ENCODE measurements around the gene DAP3. TPM values are rescaled to one million over a fixed set of nuclear protein-coding genes. Genes with fewer than 3 reads are reported as not detected.

Gene DAP3
- total and polyA plus RNA-seq, 2 of the 13 experiments (the other 11 are each of a cell fraction or from before 2014, with no cell fraction given) = 129 to 133 TPM

GRCh38 chr1:155688324-155689080, 389 bp upstream of the DAP3 start, which contains the start of gene YY1AP1 (continued):
- no peak for TF ChIP-seq ZNF597 (CRISPR knock-in tag; IDR thresholded peaks at IDR 0.05)
- TF ChIP-seq, protein P1, sequence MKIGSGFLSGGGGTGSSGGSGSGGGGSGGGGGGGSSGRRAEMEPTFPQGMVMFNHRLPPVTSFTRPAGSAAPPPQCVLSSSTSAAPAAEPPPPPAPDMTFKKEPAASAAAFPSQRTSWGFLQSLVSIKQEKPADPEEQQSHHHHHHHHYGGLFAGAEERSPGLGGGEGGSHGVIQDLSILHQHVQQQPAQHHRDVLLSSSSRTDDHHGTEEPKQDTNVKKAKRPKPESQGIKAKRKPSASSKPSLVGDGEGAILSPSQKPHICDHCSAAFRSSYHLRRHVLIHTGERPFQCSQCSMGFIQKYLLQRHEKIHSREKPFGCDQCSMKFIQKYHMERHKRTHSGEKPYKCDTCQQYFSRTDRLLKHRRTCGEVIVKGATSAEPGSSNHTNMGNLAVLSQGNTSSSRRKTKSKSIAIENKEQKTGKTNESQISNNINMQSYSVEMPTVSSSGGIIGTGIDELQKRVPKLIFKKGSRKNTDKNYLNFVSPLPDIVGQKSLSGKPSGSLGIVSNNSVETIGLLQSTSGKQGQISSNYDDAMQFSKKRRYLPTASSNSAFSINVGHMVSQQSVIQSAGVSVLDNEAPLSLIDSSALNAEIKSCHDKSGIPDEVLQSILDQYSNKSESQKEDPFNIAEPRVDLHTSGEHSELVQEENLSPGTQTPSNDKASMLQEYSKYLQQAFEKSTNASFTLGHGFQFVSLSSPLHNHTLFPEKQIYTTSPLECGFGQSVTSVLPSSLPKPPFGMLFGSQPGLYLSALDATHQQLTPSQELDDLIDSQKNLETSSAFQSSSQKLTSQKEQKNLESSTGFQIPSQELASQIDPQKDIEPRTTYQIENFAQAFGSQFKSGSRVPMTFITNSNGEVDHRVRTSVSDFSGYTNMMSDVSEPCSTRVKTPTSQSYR (CRISPR knock-in tag; IDR thresholded peaks at IDR 0.05; ENCODE audit: borderline replicate concordance) = no peak
- no peak; the same call in none of the 2 replicates for TF ChIP-seq HDAC1 (CRISPR knock-in tag; IDR thresholded peaks at IDR 0.05)
- TF ChIP-seq EEA1 (CRISPR knock-in tag; IDR thresholded peaks at IDR 0.05; ENCODE audit: borderline replicate concordance) = no peak
- TF ChIP-seq TMF1 (CRISPR knock-in tag; IDR thresholded peaks at IDR 0.05; ENCODE audit: low read depth) = peak; percentile 96
- no peak for TF ChIP-seq ELK4 (CRISPR knock-in tag; IDR thresholded peaks at IDR 0.05; ENCODE audit: borderline replicate concordance)
- peak; percentile 39 to 62; a peak in 3 of 4 replicates for TF ChIP-seq POLR2A (IDR thresholded peaks at IDR 0.05; ENCODE audit: insufficient read depth in 1 of 2, low read depth in 2 of 2, low read length in 2 of 2)
- TF ChIP-seq, protein P2, sequence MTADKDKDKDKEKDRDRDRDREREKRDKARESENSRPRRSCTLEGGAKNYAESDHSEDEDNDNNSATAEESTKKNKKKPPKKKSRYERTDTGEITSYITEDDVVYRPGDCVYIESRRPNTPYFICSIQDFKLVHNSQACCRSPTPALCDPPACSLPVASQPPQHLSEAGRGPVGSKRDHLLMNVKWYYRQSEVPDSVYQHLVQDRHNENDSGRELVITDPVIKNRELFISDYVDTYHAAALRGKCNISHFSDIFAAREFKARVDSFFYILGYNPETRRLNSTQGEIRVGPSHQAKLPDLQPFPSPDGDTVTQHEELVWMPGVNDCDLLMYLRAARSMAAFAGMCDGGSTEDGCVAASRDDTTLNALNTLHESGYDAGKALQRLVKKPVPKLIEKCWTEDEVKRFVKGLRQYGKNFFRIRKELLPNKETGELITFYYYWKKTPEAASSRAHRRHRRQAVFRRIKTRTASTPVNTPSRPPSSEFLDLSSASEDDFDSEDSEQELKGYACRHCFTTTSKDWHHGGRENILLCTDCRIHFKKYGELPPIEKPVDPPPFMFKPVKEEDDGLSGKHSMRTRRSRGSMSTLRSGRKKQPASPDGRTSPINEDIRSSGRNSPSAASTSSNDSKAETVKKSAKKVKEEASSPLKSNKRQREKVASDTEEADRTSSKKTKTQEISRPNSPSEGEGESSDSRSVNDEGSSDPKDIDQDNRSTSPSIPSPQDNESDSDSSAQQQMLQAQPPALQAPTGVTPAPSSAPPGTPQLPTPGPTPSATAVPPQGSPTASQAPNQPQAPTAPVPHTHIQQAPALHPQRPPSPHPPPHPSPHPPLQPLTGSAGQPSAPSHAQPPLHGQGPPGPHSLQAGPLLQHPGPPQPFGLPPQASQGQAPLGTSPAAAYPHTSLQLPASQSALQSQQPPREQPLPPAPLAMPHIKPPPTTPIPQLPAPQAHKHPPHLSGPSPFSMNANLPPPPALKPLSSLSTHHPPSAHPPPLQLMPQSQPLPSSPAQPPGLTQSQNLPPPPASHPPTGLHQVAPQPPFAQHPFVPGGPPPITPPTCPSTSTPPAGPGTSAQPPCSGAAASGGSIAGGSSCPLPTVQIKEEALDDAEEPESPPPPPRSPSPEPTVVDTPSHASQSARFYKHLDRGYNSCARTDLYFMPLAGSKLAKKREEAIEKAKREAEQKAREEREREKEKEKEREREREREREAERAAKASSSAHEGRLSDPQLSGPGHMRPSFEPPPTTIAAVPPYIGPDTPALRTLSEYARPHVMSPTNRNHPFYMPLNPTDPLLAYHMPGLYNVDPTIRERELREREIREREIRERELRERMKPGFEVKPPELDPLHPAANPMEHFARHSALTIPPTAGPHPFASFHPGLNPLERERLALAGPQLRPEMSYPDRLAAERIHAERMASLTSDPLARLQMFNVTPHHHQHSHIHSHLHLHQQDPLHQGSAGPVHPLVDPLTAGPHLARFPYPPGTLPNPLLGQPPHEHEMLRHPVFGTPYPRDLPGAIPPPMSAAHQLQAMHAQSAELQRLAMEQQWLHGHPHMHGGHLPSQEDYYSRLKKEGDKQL (CRISPR knock-in tag; IDR thresholded peaks at IDR 0.05; ENCODE audit: low read depth) = no peak
- no peak for TF ChIP-seq ZNF263 (CRISPR knock-in tag; IDR thresholded peaks at IDR 0.05)
- peak; percentile 84 for TF ChIP-seq SPEN (CRISPR knock-in tag; IDR thresholded peaks at IDR 0.05; ENCODE audit: low read depth)
- TF ChIP-seq FOSL1 (CRISPR knock-in tag; IDR thresholded peaks at IDR 0.05; ENCODE audit: borderline replicate concordance) = no peak
- TF ChIP-seq ZFP37 (CRISPR knock-in tag; IDR thresholded peaks at IDR 0.05; ENCODE audit: borderline replicate concordance) = no peak
- peak; percentile 4; the same call in 1 of the 2 replicates for TF ChIP-seq FOXA3 (CRISPR knock-in tag; IDR thresholded peaks at IDR 0.05)
- TF ChIP-seq ZFAT (CRISPR knock-in tag; conservative IDR thresholded peaks at IDR 0.05) = no peak
- TF ChIP-seq, protein P3, sequence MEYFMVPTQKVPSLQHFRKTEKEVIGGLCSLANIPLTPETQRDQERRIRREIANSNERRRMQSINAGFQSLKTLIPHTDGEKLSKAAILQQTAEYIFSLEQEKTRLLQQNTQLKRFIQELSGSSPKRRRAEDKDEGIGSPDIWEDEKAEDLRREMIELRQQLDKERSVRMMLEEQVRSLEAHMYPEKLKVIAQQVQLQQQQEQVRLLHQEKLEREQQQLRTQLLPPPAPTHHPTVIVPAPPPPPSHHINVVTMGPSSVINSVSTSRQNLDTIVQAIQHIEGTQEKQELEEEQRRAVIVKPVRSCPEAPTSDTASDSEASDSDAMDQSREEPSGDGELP (IDR thresholded peaks at IDR 0.05; ENCODE audit: borderline replicate concordance, low read depth) = no peak
- no peak for TF ChIP-seq ZNF569 (CRISPR knock-in tag; IDR thresholded peaks at IDR 0.05; ENCODE audit: borderline replicate concordance)
- no peak for TF ChIP-seq ZBTB8A (CRISPR knock-in tag; IDR thresholded peaks at IDR 0.05; ENCODE audit: borderline replicate concordance, low read depth)
- TF ChIP-seq ZBTB7B (CRISPR knock-in tag; IDR thresholded peaks at IDR 0.05) = no peak; the same call in 1 of the 2 replicates
